ENCODE results near the gene ADARB2.

DNA sequence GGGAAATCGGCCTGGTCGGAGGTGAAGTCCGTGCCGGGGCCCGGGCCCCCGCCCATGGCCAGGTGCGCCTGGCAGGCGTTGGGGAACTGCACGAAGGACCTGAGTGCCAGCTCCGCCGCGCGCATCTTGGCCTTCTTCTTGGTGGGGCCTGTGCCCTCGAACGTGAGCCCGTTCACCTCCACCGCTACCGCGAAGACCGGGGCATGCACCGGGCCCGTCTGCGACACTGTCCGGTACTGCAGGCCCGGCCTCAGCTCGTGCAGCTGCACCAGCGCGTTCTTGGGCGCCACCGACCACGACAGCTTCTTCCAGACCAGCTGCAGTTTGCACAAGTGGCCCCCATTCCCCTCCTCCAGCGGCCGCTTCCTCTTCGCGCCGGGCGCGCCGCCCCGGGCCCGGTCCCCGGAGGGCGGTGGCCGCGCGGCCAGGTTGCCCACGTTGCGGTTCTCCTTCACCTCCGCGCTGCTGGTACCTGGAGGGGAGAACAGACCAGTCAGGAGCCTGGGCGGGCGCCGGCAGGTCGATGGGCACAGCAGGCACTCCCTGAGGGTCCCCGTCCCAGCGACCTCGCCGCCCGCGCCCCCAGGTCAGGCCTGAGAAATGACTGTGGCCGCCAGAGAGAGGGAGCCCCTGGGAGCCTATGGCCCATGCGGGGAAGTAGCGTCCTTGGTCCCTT is 373.7 kb downstream of the ADARB2 start:
- TF ChIP-seq, protein P1, sequence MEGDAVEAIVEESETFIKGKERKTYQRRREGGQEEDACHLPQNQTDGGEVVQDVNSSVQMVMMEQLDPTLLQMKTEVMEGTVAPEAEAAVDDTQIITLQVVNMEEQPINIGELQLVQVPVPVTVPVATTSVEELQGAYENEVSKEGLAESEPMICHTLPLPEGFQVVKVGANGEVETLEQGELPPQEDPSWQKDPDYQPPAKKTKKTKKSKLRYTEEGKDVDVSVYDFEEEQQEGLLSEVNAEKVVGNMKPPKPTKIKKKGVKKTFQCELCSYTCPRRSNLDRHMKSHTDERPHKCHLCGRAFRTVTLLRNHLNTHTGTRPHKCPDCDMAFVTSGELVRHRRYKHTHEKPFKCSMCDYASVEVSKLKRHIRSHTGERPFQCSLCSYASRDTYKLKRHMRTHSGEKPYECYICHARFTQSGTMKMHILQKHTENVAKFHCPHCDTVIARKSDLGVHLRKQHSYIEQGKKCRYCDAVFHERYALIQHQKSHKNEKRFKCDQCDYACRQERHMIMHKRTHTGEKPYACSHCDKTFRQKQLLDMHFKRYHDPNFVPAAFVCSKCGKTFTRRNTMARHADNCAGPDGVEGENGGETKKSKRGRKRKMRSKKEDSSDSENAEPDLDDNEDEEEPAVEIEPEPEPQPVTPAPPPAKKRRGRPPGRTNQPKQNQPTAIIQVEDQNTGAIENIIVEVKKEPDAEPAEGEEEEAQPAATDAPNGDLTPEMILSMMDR (IDR thresholded peaks at IDR 0.05; ENCODE audit: insufficient read depth, low read length): no peak
- no peak for TF ChIP-seq POLR2AphosphoS5 (IDR thresholded peaks at IDR 0.05; ENCODE audit: low read depth)
- TF ChIP-seq GABPA (IDR thresholded peaks at IDR 0.05; ENCODE audit: low read depth): no peak
- TF ChIP-seq, protein P2, sequence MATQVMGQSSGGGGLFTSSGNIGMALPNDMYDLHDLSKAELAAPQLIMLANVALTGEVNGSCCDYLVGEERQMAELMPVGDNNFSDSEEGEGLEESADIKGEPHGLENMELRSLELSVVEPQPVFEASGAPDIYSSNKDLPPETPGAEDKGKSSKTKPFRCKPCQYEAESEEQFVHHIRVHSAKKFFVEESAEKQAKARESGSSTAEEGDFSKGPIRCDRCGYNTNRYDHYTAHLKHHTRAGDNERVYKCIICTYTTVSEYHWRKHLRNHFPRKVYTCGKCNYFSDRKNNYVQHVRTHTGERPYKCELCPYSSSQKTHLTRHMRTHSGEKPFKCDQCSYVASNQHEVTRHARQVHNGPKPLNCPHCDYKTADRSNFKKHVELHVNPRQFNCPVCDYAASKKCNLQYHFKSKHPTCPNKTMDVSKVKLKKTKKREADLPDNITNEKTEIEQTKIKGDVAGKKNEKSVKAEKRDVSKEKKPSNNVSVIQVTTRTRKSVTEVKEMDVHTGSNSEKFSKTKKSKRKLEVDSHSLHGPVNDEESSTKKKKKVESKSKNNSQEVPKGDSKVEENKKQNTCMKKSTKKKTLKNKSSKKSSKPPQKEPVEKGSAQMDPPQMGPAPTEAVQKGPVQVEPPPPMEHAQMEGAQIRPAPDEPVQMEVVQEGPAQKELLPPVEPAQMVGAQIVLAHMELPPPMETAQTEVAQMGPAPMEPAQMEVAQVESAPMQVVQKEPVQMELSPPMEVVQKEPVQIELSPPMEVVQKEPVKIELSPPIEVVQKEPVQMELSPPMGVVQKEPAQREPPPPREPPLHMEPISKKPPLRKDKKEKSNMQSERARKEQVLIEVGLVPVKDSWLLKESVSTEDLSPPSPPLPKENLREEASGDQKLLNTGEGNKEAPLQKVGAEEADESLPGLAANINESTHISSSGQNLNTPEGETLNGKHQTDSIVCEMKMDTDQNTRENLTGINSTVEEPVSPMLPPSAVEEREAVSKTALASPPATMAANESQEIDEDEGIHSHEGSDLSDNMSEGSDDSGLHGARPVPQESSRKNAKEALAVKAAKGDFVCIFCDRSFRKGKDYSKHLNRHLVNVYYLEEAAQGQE (IDR thresholded peaks at IDR 0.05; ENCODE audit: insufficient replicate concordance, low read depth): no peak

All from HL-60 (cell line).